Measurements from ENCODE around the gene RGS7. TPM values are rescaled to one million over a fixed set of nuclear protein-coding genes. Genes with fewer than 3 reads are reported as not detected.

The RGS7 gene
- total RNA-seq, 1 experiment from 2014 or later = 0.10 TPM

DNA sequence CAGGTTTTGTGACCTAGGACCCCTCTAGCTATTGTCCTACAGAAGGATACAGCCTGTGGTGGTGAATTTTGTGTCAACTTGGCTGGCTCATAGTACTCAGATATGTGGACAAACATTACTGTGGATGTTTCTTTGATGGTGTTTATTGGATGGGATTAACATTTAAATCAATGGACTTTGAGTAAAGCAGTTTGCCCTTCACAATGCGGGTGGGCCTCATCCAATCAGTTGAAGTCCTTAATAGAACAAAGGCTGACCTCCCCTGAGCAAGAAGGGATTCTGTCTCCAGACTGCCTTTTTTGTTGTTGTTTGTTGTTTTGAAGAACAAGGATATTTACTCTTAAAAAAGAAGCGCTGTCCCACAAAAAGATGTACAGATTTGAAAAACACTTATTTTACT is 535.1 kb downstream of the RGS7 start:
- Histone ChIP-seq H3K27me3 (ENCODE audit: control insufficient read depth, insufficient read depth, low read length) (no peaks in the 10 kb centered on the region), H3K9me3 (ENCODE audit: control insufficient read depth, insufficient read depth, low read depth, low read length) (no peaks in the 10 kb centered on the region), H3K4me1 (ENCODE audit: control insufficient read depth, insufficient read depth, low read length) (no peaks in the 10 kb centered on the region), H3K36me3 (ENCODE audit: control insufficient read depth, insufficient read depth, low read length) (no peaks in the 10 kb centered on the region), H3K27ac (ENCODE audit: low read length) (no peak overlapping the region), H3K4me3 (ENCODE audit: low read depth in 2 of 2, low read length in 2 of 2) (no peak overlapping the region)
- ATAC-seq (no peak), DNase-seq (ENCODE audit: low read depth, low spot score) (no peak)
- in situ Hi-C loops (cut with HindIII; ENCODE audit: low pct_unique_long_range_greater_than_20kb, low sequenced_read_pairs) (no loop called here), intact Hi-C loops (cut with micrococcal nuclease; ENCODE audit: unreplicated experiment) (no loop called here)
- TF ChIP-seq POLR2AphosphoS5 (IDR thresholded peaks at IDR 0.05; ENCODE audit: low read depth, low read length) (no peak), SIN3A (IDR thresholded peaks at IDR 0.05; ENCODE audit: borderline replicate concordance, insufficient read depth, low read depth, low read length) (no peak), TCF7L2 (IDR thresholded peaks at IDR 0.05; ENCODE audit: low read depth, low read length) (no peak)
- TF ChIP-seq, protein P1, sequence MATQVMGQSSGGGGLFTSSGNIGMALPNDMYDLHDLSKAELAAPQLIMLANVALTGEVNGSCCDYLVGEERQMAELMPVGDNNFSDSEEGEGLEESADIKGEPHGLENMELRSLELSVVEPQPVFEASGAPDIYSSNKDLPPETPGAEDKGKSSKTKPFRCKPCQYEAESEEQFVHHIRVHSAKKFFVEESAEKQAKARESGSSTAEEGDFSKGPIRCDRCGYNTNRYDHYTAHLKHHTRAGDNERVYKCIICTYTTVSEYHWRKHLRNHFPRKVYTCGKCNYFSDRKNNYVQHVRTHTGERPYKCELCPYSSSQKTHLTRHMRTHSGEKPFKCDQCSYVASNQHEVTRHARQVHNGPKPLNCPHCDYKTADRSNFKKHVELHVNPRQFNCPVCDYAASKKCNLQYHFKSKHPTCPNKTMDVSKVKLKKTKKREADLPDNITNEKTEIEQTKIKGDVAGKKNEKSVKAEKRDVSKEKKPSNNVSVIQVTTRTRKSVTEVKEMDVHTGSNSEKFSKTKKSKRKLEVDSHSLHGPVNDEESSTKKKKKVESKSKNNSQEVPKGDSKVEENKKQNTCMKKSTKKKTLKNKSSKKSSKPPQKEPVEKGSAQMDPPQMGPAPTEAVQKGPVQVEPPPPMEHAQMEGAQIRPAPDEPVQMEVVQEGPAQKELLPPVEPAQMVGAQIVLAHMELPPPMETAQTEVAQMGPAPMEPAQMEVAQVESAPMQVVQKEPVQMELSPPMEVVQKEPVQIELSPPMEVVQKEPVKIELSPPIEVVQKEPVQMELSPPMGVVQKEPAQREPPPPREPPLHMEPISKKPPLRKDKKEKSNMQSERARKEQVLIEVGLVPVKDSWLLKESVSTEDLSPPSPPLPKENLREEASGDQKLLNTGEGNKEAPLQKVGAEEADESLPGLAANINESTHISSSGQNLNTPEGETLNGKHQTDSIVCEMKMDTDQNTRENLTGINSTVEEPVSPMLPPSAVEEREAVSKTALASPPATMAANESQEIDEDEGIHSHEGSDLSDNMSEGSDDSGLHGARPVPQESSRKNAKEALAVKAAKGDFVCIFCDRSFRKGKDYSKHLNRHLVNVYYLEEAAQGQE (IDR thresholded peaks at IDR 0.05; ENCODE audit: insufficient read depth in 1 of 2, low read depth in 2 of 2, low read length in 1 of 2) = no peak
- TF ChIP-seq, protein P2, sequence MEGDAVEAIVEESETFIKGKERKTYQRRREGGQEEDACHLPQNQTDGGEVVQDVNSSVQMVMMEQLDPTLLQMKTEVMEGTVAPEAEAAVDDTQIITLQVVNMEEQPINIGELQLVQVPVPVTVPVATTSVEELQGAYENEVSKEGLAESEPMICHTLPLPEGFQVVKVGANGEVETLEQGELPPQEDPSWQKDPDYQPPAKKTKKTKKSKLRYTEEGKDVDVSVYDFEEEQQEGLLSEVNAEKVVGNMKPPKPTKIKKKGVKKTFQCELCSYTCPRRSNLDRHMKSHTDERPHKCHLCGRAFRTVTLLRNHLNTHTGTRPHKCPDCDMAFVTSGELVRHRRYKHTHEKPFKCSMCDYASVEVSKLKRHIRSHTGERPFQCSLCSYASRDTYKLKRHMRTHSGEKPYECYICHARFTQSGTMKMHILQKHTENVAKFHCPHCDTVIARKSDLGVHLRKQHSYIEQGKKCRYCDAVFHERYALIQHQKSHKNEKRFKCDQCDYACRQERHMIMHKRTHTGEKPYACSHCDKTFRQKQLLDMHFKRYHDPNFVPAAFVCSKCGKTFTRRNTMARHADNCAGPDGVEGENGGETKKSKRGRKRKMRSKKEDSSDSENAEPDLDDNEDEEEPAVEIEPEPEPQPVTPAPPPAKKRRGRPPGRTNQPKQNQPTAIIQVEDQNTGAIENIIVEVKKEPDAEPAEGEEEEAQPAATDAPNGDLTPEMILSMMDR (IDR thresholded peaks at IDR 0.05) = no peak
- CTCF ChIA-PET = no interaction called here
- POLR2A ChIA-PET = no interaction called here
- no TSS peak for BruUV-seq (replicated peaks)

DNA sequence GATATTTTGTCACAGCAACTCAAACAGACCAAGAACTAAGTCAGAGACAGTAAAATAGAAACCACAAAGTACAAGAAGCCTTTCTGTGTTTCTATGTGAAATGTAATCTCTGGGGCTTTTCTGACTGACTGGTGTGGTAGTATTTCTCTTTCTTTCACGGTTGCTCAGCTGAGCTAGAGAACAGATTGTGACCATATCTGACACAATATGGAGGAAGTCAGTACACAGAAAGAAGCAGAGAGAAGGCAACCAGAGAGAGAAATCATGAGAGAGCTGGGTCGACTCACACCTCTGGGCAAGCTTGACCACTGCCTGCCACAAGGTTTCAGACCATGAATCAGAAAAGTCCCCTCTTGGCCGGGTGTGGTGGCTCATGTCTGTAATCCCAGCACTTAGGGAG is 536.2 kb downstream of the RGS7 start:
- no peak overlapping the region for H3K27ac ChIP-seq (ENCODE audit: low read length)
- ChIA-PET POLR2A (no interaction called here), CTCF (no interaction called here)
- H3K27me3 ChIP-seq (ENCODE audit: control insufficient read depth, insufficient read depth, low read length) = no peaks in the 10 kb centered on the region
- no peak for DNase-seq (ENCODE audit: low read depth, low spot score)
- H3K36me3 ChIP-seq (ENCODE audit: control insufficient read depth, insufficient read depth, low read length) = no peaks in the 10 kb centered on the region
- H3K4me1 ChIP-seq (ENCODE audit: control insufficient read depth, insufficient read depth, low read length) = no peaks in the 10 kb centered on the region
- no peak overlapping the region for H3K4me3 ChIP-seq (ENCODE audit: low read depth in 2 of 2, low read length in 2 of 2)
- ATAC-seq = no peak
- TF ChIP-seq, protein P2 (IDR thresholded peaks at IDR 0.05) = no peak
- TF ChIP-seq TCF7L2 (IDR thresholded peaks at IDR 0.05; ENCODE audit: low read depth, low read length) (no peak), SIN3A (IDR thresholded peaks at IDR 0.05; ENCODE audit: borderline replicate concordance, insufficient read depth, low read depth, low read length) (no peak), POLR2AphosphoS5 (IDR thresholded peaks at IDR 0.05; ENCODE audit: low read depth, low read length) (no peak)
- TF ChIP-seq, protein P1 (IDR thresholded peaks at IDR 0.05; ENCODE audit: insufficient read depth in 1 of 2, low read depth in 2 of 2, low read length in 1 of 2) = no peak
- BruUV-seq (replicated peaks) = no TSS peak
- no peaks in the 10 kb centered on the region for H3K9me3 ChIP-seq (ENCODE audit: control insufficient read depth, insufficient read depth, low read depth, low read length)
- intact Hi-C loops (cut with micrococcal nuclease; ENCODE audit: unreplicated experiment) = no loop called here
- in situ Hi-C loops (cut with HindIII; ENCODE audit: low pct_unique_long_range_greater_than_20kb, low sequenced_read_pairs) = no loop called here
